Endothelial cell of umbilical vein (primary cell): ENCODE measurements around the gene RUNDC3A. TPM values are rescaled to one million over a fixed set of nuclear protein-coding genes. Genes with fewer than 3 reads are reported as not detected.

Source experiments
- BruUV-seq: library from RNA; stranded (reverse); fragments of 400-500 nt; replicated peaks from 2 replicates; lab custom pipeline; 2021; lab: Mats Ljungman, UMichigan
- CTCF ChIA-PET: fragments of 300-600, 350-600 bp; sonication (Branson Sonifier 250); formaldehyde crosslinking; loops from one replicate; lab custom pipeline; 2021; ENCODE audit warnings: antibody characterized with exemption, inconsistent platforms; lab: Charles Lee
- POLR2A ChIA-PET: fragments of 300-600, 350-600 bp; sonication (Branson Sonifier 250); formaldehyde crosslinking; loops from one replicate; lab custom pipeline; 2021; ENCODE audit warnings: antibody characterized with exemption, inconsistent platforms; lab: Charles Lee
- DNase-seq: peaks from one replicate; pipeline ENCODE4 v3.0.0-alpha.2; 2011; ENCODE audit warnings: low read depth, low spot score
- FAIRE-seq: peaks from 2 replicates; lab custom pipeline; 2011; peaks lifted over from hg19 to GRCh38; lab: Jason Lieb, UNC
- H2AFZ ChIP-seq: 2 replicates; pipeline ENCODE4 v1.6.0; 2012; ENCODE audit warnings: low read depth, low read length, control low read depth, inconsistent platforms
- H3K27ac ChIP-seq: 2 replicates; pipeline ENCODE4 v1.5.1; 2011; ENCODE audit warnings: low read depth, mild to moderate bottlenecking, control low read depth, low read length, moderate library complexity; ENCODE audit not compliant: insufficient read depth
- H3K27me3 ChIP-seq, 2 experiments: 2 replicates each; pipeline versions ENCODE4 v1.6.0 to v1.6.1; 2011; ENCODE audit warnings: low read length in 2 of 2, mixed read lengths in 1 of 2; ENCODE audit not compliant: control insufficient read depth in 2 of 2, insufficient read depth in 2 of 2
- H3K36me3 ChIP-seq, 2 experiments: 2 replicates in 1 of 2; 3 replicates in 1 of 2; pipeline ENCODE4 v1.5.1; 2011; ENCODE audit warnings: low read length in 2 of 2, mild to moderate bottlenecking in 1 of 2, moderate library complexity in 1 of 2; ENCODE audit not compliant: control insufficient read depth in 2 of 2, insufficient read depth in 2 of 2; ENCODE audit errors: extremely low read depth in 1 of 2
- H3K4me1 ChIP-seq: 3 replicates; pipeline ENCODE4 v1.5.1; 2011; ENCODE audit warnings: mild to moderate bottlenecking, low read length; ENCODE audit not compliant: control insufficient read depth, insufficient read depth; ENCODE audit errors: extremely low read depth
- H3K4me2 ChIP-seq: 2 replicates; pipeline ENCODE4 v1.6.1; 2011; ENCODE audit warnings: low read length, control low read depth, mixed read lengths; ENCODE audit not compliant: insufficient read depth
- H3K4me3 ChIP-seq, 3 experiments: fragments of 200-600 bp in 1 of 3; sonication (generic), shearing (Covaris generic) in 1 of 3; replicated peaks in 1 of 3; 2 replicates each; pipeline ENCODE4 v1.5.1; 2011 to 2016; ENCODE audit warnings: control low read depth in 3 of 3, low read length in 3 of 3, mild to moderate bottlenecking in 2 of 3, inconsistent platforms in 1 of 3, low read depth in 1 of 3, moderate library complexity in 1 of 3; ENCODE audit not compliant: insufficient read depth in 1 of 3
- H3K79me2 ChIP-seq: 2 replicates; pipeline ENCODE4 v1.6.0; 2012; ENCODE audit warnings: low read length, inconsistent platforms; ENCODE audit not compliant: control insufficient read depth, insufficient read depth
- H3K9ac ChIP-seq: replicated peaks from 2 replicates; pipeline ENCODE3; 2011; ENCODE audit warnings: low read length, control low read depth; ENCODE audit not compliant: insufficient read depth; ENCODE audit errors: extremely low read depth
- H3K9me1 ChIP-seq: replicated peaks from 3 replicates; pipeline ENCODE4 v1.6.0; 2011; ENCODE audit warnings: mild to moderate bottlenecking, low read length; ENCODE audit not compliant: control insufficient read depth, insufficient read depth; ENCODE audit errors: extremely low read depth
- H3K9me3 ChIP-seq: replicated peaks from 2 replicates; pipeline ENCODE4 v1.5.1; 2012; ENCODE audit warnings: low read length, inconsistent platforms; ENCODE audit not compliant: control insufficient read depth, insufficient read depth
- H4K20me1 ChIP-seq: replicated peaks from 2 replicates; pipeline ENCODE3; 2011; ENCODE audit warnings: mild to moderate bottlenecking, low read length; ENCODE audit not compliant: control insufficient read depth, insufficient read depth; ENCODE audit errors: extremely low read depth
- EZH2 ChIP-seq: IDR thresholded peaks from 2 replicates; pipeline ENCODE4 v1.6.1; 2012; ENCODE audit warnings: borderline replicate concordance, low read depth, mild to moderate bottlenecking, moderate library complexity, low read length, inconsistent platforms; ENCODE audit not compliant: severe bottlenecking
- JUN ChIP-seq: IDR thresholded peaks from 2 replicates; pipeline ENCODE4 v1.6.1; 2011; ENCODE audit warnings: borderline replicate concordance, low read depth; ENCODE audit not compliant: insufficient read length, insufficient read depth
- POLR2A ChIP-seq: IDR thresholded peaks from 2 replicates; pipeline ENCODE4 v1.6.1; 2012; ENCODE audit warnings: low read depth, mild to moderate bottlenecking, control low read depth, low read length
- dilution Hi-C: fragments of 300-500 bp; cut with MboI; formaldehyde crosslinking; loops from one replicate; pipeline ENCODE4 v1.15.0; 2019; ENCODE audit warnings: low sequenced_read_pairs; ENCODE audit not compliant: extremely low pct_ligation_motif_present
- intact Hi-C: fragments of 100-400 bp; cut with micrococcal nuclease; formaldehyde crosslinking; loops from one replicate; pipeline ENCODE4 v1.10.0; 2022
- polyA plus RNA-seq, 4 experiments: library from polyadenylated mRNA; depleted of rRNA in 3 of 4; stranded (reverse) in 3 of 4; unstranded in 1 of 4; fragments of >200 nt; gene quantifications; 2 replicates each; pipeline versions ENCODE4 v1.2.1 to v1.2.3, GENCODE V29; 2011 to 2012; ENCODE audit warnings: missing spikeins in 1 of 4
- total RNA-seq: library from RNA; stranded (reverse); gene quantifications from 2 replicates; pipeline ENCODE4 v1.2.3, GENCODE V29; 2021
- TF ChIP-seq, protein P1 (sequence below), 2 donors: IDR thresholded peaks; 1 replicate in 1 of 2; 2 replicates in 1 of 2; pipeline ENCODE4 v1.5.1; 2011; ENCODE audit warnings: low read length in 2 of 2, mild to moderate bottlenecking in 2 of 2, moderate library complexity in 2 of 2, control low read depth in 1 of 2, inconsistent platforms in 1 of 2, low read depth in 1 of 2; ENCODE audit not compliant: insufficient read depth in 1 of 2; ENCODE audit errors: extremely low read depth in 1 of 2

The RUNDC3A gene
- total and polyA plus RNA-seq, 2 donors (not counting 3 experiments of a cell fraction or from before 2014, with no cell fraction given), result 0.12 TPM; not detected in 1

DNA sequence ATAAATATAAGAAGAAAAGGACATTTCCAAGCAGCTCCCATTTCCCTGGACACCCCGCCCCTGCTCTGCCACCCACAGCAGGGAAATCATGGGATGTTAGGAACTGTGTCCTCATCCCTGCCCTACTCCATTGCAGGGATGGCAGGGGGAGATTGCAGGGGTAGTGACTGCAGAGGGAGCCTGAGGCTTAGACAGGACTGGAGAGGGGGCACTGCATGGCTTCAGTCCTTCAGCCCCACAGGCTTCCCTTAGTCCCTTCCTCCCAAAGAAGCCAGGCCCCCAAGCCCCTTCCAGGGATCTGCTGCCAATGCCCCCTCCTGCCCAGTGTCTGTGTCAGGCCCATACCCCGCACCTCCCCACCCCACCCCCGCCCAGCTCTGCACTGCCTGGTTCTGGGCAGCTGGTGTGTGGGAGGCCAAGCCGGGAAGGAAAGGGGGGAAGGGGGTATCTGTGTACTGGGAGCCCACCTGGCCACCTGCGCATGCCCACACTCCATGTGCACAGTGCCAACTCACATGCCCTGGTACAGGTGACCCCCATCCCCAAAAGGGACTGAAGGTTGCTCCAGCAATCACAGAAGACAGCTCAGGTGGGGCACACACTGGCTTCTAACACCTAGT is 3.3 kb downstream of the RUNDC3A start:
- DNase-seq (no peak), FAIRE-seq (no peak)
- CTCF ChIA-PET, result interaction anchor here (1.0 to 1.2 kb wide), 3 partner anchors 9 to 90 kb away, joined by 3 read pairs; no protein-coding TSS in a partner anchor
- dilution Hi-C loops (no loop called here), intact Hi-C loops (no loop called here)
- Histone ChIP-seq H3K27me3 (peaks cover 39 to 43% of the 10 kb centered on the region in 2 experiments), H3K9me3 (no peaks in the 10 kb centered on the region), H2AFZ (no peak overlapping the region), H3K4me3 (no peak overlapping the region), H4K20me1 (no peaks in the 10 kb centered on the region), H3K36me3 (no peaks in the 10 kb centered on the region), H3K27ac (no peak overlapping the region), H3K9ac (no peak overlapping the region), H3K4me1 (no peaks in the 10 kb centered on the region), H3K9me1 (no peaks in the 10 kb centered on the region), H3K4me2 (no peak overlapping the region), H3K79me2 (no peaks in the 10 kb centered on the region)
- BruUV-seq, result no TSS peak
- TF ChIP-seq POLR2A (no peak), EZH2 (no peak), JUN (no peak)
- TF ChIP-seq, protein P1, sequence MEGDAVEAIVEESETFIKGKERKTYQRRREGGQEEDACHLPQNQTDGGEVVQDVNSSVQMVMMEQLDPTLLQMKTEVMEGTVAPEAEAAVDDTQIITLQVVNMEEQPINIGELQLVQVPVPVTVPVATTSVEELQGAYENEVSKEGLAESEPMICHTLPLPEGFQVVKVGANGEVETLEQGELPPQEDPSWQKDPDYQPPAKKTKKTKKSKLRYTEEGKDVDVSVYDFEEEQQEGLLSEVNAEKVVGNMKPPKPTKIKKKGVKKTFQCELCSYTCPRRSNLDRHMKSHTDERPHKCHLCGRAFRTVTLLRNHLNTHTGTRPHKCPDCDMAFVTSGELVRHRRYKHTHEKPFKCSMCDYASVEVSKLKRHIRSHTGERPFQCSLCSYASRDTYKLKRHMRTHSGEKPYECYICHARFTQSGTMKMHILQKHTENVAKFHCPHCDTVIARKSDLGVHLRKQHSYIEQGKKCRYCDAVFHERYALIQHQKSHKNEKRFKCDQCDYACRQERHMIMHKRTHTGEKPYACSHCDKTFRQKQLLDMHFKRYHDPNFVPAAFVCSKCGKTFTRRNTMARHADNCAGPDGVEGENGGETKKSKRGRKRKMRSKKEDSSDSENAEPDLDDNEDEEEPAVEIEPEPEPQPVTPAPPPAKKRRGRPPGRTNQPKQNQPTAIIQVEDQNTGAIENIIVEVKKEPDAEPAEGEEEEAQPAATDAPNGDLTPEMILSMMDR (IDR thresholded peaks at IDR 0.05; ENCODE audit: extremely low read depth in 1 of 2, insufficient read depth in 1 of 2, low read depth in 1 of 2, low read length in 2 of 2), result no peak
- POLR2A ChIA-PET, result no interaction called here
